Stimulated activated CD4-positive, alpha-beta T cell treated with anti-CD3 and anti-CD28 coated beads, TNF-alpha, amount 100 ng/mL, for 24 hours (primary cell): ENCODE results near the gene ACSBG1.

Experiments
- DNase-seq, 3 experiments: peaks; one replicate each; pipeline ENCODE4 v3.0.0-alpha.2; 2020; ENCODE audit warnings: low read depth in 3 of 3

The ACSBG1 gene

GRCh38 chr15:78234515-78235040, at the start of gene ACSBG1:
Gene ACSBG1 (minus strand): TSS chr15:78234565. CDS start chr15:78234501, 64 bp downstream.
- DNase-seq: no peak

- no peak for DNase-seq
Measured at GRCh38 chr15:78282324-78282723, 48.0 kb upstream of the ACSBG1 start.

GRCh38 chr15:78280319-78281072, 46.1 kb upstream of the ACSBG1 start:
- no peak for DNase-seq

GRCh38 chr15:78276064-78276943, 41.9 kb upstream of the ACSBG1 start:
- no peak for DNase-seq

GRCh38 chr15:78274994-78275393, 40.6 kb upstream of the ACSBG1 start:
- no peak for DNase-seq

- DNase-seq: no peak
Measured at GRCh38 chr15:78272776-78273175, 38.4 kb upstream of the ACSBG1 start.

GRCh38 chr15:78272316-78272715, 38.0 kb upstream of the ACSBG1 start:
- no peak for DNase-seq

- DNase-seq: no peak
Measured at GRCh38 chr15:78266806-78267205, 32.4 kb upstream of the ACSBG1 start.

- no peak for DNase-seq
Measured at GRCh38 chr15:78266229-78266628, 31.9 kb upstream of the ACSBG1 start.

- DNase-seq: no peak
Measured at GRCh38 chr15:78265752-78266224, 31.4 kb upstream of the ACSBG1 start.

- DNase-seq: no peak
Measured at GRCh38 chr15:78265137-78265460, 30.7 kb upstream of the ACSBG1 start.

- peak; percentile 25 to 54 (median 28) for DNase-seq
Measured at GRCh38 chr15:78264304-78265136, 30.2 kb upstream of the ACSBG1 start, which contains the start of gene DNAJA4. Gene DNAJA4 (plus strand): TSS chr15:78264562. CDS start chr15:78264764, 202 bp downstream.

- no peak for DNase-seq
Measured at GRCh38 chr15:78263907-78264303, 29.5 kb upstream of the ACSBG1 start.

- DNase-seq: no peak
Measured at GRCh38 chr15:78263351-78263781, 29.0 kb upstream of the ACSBG1 start.

GRCh38 chr15:78261062-78261461, 26.7 kb upstream of the ACSBG1 start:
- DNase-seq: no peak

- DNase-seq: no peak
Measured at GRCh38 chr15:78260489-78260888, 26.1 kb upstream of the ACSBG1 start.

GRCh38 chr15:78259232-78259631, 24.9 kb upstream of the ACSBG1 start:
- no peak for DNase-seq

- DNase-seq: no peak
Measured at GRCh38 chr15:78257681-78258080, 23.3 kb upstream of the ACSBG1 start.

- no peak for DNase-seq
Measured at GRCh38 chr15:78256044-78256437, 21.7 kb upstream of the ACSBG1 start.

- no peak for DNase-seq
Measured at GRCh38 chr15:78255421-78256043, 21.2 kb upstream of the ACSBG1 start.

- no peak for DNase-seq
Measured at GRCh38 chr15:78251136-78251535, 16.8 kb upstream of the ACSBG1 start.
